OCI-LY7 (cell line): ENCODE data around the gene APBA1.

Experiments used
- EZH2phosphoT487 ChIP-seq: fragments of 200-600 bp; sonication (generic); IDR thresholded peaks from 2 replicates; pipeline ENCODE4 v1.6.1; 2018; ENCODE audit warnings: low read depth, borderline replicate concordance, mild to moderate bottlenecking, mixed run types, antibody characterized with exemption, low read length, moderate library complexity, mixed read lengths
- TF ChIP-seq, protein P1 (sequence below): fragments of 200-600 bp; sonication (generic); conservative IDR thresholded peaks from 2 replicates; pipeline ENCODE4 v1.5.1; 2014; ENCODE audit warnings: mild to moderate bottlenecking, antibody characterized with exemption, low read length, moderate library complexity, mixed read lengths

DNA sequence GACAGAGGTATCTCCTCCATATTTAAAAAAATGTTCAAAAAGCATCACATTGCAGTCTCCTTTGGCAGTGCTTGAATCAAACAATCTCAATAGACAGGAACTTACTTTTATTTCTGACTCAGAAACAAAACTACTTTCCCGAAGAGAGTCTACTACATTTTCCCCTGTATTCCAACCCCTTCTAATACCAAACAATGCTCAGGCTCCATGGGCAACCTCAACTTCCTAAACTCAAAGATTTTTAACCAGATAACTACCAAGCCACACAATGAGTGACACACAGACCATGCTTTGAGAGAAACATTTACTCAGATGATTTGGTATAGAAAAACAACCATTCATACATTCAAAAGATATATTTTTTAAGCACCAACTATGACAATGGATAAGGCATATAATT lies 70.5 kb downstream of the APBA1 start:
- TF ChIP-seq EZH2phosphoT487: no peak
- TF ChIP-seq, protein P1, sequence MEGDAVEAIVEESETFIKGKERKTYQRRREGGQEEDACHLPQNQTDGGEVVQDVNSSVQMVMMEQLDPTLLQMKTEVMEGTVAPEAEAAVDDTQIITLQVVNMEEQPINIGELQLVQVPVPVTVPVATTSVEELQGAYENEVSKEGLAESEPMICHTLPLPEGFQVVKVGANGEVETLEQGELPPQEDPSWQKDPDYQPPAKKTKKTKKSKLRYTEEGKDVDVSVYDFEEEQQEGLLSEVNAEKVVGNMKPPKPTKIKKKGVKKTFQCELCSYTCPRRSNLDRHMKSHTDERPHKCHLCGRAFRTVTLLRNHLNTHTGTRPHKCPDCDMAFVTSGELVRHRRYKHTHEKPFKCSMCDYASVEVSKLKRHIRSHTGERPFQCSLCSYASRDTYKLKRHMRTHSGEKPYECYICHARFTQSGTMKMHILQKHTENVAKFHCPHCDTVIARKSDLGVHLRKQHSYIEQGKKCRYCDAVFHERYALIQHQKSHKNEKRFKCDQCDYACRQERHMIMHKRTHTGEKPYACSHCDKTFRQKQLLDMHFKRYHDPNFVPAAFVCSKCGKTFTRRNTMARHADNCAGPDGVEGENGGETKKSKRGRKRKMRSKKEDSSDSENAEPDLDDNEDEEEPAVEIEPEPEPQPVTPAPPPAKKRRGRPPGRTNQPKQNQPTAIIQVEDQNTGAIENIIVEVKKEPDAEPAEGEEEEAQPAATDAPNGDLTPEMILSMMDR: no peak
